ENCODE data around the gene KIAA0232. TPM values are rescaled to one million over a fixed set of nuclear protein-coding genes. Genes with fewer than 3 reads are reported as not detected.

The KIAA0232 gene
- total and polyA plus RNA-seq, 4 donors = 8.9 to 34.4 (median 18.5) TPM

DNA sequence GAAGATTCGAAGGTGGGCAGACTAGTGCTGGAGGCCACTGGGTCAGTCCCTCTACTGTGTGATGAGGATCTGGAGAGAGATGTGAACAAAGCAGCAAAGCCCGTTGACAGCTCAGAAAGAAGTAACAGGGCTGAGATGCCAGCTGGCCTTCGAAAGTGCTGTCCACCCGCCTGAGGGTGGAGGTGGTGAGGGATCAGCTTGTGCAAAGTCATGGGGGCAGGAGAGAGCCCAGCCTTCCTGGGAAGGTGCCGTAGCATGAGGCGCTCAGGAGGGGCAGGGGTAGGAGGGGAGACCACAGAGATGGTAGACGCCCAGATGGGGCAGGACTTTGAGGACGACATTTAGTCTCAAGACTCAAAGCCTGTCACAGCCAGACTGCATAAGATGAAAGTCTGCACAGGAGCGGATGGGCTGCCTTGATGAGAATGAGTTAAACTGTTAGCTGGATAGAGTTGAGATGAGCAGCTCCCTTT is 146.8 kb downstream of the KIAA0232 start:
- H3K4me3 ChIP-seq (ENCODE audit: low read depth in 1 of 3, low read length in 3 of 3) = no peak overlapping the region
- peaks cover 0 to 2% (median 0%) of the 10 kb centered on the region in 4 donors for H3K36me3 ChIP-seq (ENCODE audit: control insufficient read depth in 4 of 4, insufficient read depth in 3 of 4, low read depth in 1 of 4, low read length in 3 of 4)
- H3K4me1 ChIP-seq (ENCODE audit: control insufficient read depth in 4 of 4, insufficient read depth in 4 of 4, low read length in 3 of 4) = peaks cover 24 to 74% (median 60%) of the 10 kb centered on the region in 4 donors
- TF ChIP-seq FOXA2 (IDR thresholded peaks at IDR 0.05) = no peak
- no peak for TF ChIP-seq EGR1 (IDR thresholded peaks at IDR 0.05; ENCODE audit: low read depth in 2 of 2)
- TF ChIP-seq, protein P1, sequence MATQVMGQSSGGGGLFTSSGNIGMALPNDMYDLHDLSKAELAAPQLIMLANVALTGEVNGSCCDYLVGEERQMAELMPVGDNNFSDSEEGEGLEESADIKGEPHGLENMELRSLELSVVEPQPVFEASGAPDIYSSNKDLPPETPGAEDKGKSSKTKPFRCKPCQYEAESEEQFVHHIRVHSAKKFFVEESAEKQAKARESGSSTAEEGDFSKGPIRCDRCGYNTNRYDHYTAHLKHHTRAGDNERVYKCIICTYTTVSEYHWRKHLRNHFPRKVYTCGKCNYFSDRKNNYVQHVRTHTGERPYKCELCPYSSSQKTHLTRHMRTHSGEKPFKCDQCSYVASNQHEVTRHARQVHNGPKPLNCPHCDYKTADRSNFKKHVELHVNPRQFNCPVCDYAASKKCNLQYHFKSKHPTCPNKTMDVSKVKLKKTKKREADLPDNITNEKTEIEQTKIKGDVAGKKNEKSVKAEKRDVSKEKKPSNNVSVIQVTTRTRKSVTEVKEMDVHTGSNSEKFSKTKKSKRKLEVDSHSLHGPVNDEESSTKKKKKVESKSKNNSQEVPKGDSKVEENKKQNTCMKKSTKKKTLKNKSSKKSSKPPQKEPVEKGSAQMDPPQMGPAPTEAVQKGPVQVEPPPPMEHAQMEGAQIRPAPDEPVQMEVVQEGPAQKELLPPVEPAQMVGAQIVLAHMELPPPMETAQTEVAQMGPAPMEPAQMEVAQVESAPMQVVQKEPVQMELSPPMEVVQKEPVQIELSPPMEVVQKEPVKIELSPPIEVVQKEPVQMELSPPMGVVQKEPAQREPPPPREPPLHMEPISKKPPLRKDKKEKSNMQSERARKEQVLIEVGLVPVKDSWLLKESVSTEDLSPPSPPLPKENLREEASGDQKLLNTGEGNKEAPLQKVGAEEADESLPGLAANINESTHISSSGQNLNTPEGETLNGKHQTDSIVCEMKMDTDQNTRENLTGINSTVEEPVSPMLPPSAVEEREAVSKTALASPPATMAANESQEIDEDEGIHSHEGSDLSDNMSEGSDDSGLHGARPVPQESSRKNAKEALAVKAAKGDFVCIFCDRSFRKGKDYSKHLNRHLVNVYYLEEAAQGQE (IDR thresholded peaks at IDR 0.05) = no peak
- no peaks in the 10 kb centered on the region for H3K9me3 ChIP-seq (ENCODE audit: control insufficient read depth in 4 of 4, low read length in 3 of 4)
- no peaks in the 10 kb centered on the region for H3K27me3 ChIP-seq (ENCODE audit: control insufficient read depth in 4 of 4, insufficient read depth in 4 of 4, low read length in 3 of 4)
- peak overlapping the region; percentile 8 to 59 for H3K9ac ChIP-seq (ENCODE audit: low read depth in 1 of 2, low read length in 2 of 2)
- peak overlapping the region; percentile 53 to 69 for H3K27ac ChIP-seq (ENCODE audit: low read depth in 1 of 2, low read length in 2 of 2)
- WGBS = 40% methylated on average over 9 of the region's 9 CpGs
- no peak for DNase-seq (ENCODE audit: low spot score)

DNA sequence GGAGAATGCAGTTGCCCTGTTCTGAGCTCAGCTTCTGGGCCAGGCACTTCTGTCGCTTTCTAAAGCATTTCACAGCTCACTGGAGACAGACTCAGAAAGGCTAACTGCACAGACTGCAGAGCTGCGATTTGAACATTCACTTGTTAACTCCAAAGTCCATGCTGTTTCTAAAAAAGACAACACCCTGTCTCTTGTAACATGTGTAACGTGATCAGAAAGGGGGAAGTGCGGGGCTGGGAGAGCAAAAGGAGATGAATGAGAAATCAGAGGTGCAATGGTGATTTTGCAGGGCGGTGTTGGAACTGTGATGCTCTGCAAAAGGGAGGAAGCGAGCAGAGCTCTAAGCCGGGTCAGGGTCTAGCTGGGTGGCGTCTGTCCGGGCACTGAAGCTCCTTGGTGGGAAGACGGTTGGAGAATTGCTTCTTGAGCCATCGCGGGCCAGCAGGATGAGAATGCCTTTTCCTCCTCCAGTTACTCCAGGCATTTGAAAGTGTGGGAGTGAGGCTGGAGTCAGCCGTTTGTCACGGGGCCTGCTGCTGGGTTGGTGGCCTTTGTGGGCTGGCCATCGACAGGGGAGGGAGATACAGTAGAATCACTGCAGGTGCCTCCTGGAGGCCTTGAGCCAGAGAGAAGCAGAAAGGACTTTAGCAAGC is 147.4 kb downstream of the KIAA0232 start:
- Histone ChIP-seq H3K9me3 (ENCODE audit: control insufficient read depth in 4 of 4, low read length in 3 of 4) (no peaks in the 10 kb centered on the region), H3K4me3 (ENCODE audit: low read depth in 1 of 3, low read length in 3 of 3) (no peak overlapping the region), H3K9ac (ENCODE audit: low read depth in 1 of 2, low read length in 2 of 2) (peak overlapping the region; percentile 8 to 59), H3K27ac (ENCODE audit: low read depth in 1 of 2, low read length in 2 of 2) (peak overlapping the region; percentile 53 to 69), H3K27me3 (ENCODE audit: control insufficient read depth in 4 of 4, insufficient read depth in 4 of 4, low read length in 3 of 4) (no peaks in the 10 kb centered on the region), H3K36me3 (ENCODE audit: control insufficient read depth in 4 of 4, insufficient read depth in 3 of 4, low read depth in 1 of 4, low read length in 3 of 4) (no peaks in the 10 kb centered on the region), H3K4me1 (ENCODE audit: control insufficient read depth in 4 of 4, insufficient read depth in 4 of 4, low read length in 3 of 4) (peaks cover 23 to 74% (median 57%) of the 10 kb centered on the region in 4 donors)
- no peak for DNase-seq (ENCODE audit: low spot score)
- TF ChIP-seq JUND (IDR thresholded peaks at IDR 0.05) (peak in 1 of 2 donors; percentile 46), RXRA (IDR thresholded peaks at IDR 0.05) (peak; percentile 33 to 78), EGR1 (IDR thresholded peaks at IDR 0.05; ENCODE audit: low read depth in 2 of 2) (no peak), HNF4G (IDR thresholded peaks at IDR 0.05) (peak; percentile 86), NR2F2 (IDR thresholded peaks at IDR 0.05) (no peak), FOXA1 (IDR thresholded peaks at IDR 0.05) (peak; percentile 20), YY1 (IDR thresholded peaks at IDR 0.05) (peak; percentile 79), GABPA (IDR thresholded peaks at IDR 0.05 in 1 of 2, conservative IDR thresholded peaks at IDR 0.05 in 1 of 2) (no peak), RAD21 (IDR thresholded peaks at IDR 0.05) (peak; percentile 40 to 48), SP1 (IDR thresholded peaks at IDR 0.05) (peak; percentile 90), HNF4A (conservative IDR thresholded peaks at IDR 0.05) (peak; percentile 93), FOXA2 (IDR thresholded peaks at IDR 0.05) (peak; percentile 61), TAF1 (conservative IDR thresholded peaks at IDR 0.05) (no peak)
- TF ChIP-seq, protein P2, sequence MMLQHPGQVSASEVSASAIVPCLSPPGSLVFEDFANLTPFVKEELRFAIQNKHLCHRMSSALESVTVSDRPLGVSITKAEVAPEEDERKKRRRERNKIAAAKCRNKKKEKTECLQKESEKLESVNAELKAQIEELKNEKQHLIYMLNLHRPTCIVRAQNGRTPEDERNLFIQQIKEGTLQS (IDR thresholded peaks at IDR 0.05) = no peak
- TF ChIP-seq, protein P3, sequence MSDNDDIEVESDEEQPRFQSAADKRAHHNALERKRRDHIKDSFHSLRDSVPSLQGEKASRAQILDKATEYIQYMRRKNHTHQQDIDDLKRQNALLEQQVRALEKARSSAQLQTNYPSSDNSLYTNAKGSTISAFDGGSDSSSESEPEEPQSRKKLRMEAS (IDR thresholded peaks at IDR 0.05) = peak; percentile 69
- TF ChIP-seq, protein P4, sequence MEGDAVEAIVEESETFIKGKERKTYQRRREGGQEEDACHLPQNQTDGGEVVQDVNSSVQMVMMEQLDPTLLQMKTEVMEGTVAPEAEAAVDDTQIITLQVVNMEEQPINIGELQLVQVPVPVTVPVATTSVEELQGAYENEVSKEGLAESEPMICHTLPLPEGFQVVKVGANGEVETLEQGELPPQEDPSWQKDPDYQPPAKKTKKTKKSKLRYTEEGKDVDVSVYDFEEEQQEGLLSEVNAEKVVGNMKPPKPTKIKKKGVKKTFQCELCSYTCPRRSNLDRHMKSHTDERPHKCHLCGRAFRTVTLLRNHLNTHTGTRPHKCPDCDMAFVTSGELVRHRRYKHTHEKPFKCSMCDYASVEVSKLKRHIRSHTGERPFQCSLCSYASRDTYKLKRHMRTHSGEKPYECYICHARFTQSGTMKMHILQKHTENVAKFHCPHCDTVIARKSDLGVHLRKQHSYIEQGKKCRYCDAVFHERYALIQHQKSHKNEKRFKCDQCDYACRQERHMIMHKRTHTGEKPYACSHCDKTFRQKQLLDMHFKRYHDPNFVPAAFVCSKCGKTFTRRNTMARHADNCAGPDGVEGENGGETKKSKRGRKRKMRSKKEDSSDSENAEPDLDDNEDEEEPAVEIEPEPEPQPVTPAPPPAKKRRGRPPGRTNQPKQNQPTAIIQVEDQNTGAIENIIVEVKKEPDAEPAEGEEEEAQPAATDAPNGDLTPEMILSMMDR (IDR thresholded peaks at IDR 0.05; ENCODE audit: low read depth, low read length, missing input control) = no peak
- TF ChIP-seq, protein P1 (IDR thresholded peaks at IDR 0.05) = peak; percentile 46
- TF ChIP-seq, protein P5, sequence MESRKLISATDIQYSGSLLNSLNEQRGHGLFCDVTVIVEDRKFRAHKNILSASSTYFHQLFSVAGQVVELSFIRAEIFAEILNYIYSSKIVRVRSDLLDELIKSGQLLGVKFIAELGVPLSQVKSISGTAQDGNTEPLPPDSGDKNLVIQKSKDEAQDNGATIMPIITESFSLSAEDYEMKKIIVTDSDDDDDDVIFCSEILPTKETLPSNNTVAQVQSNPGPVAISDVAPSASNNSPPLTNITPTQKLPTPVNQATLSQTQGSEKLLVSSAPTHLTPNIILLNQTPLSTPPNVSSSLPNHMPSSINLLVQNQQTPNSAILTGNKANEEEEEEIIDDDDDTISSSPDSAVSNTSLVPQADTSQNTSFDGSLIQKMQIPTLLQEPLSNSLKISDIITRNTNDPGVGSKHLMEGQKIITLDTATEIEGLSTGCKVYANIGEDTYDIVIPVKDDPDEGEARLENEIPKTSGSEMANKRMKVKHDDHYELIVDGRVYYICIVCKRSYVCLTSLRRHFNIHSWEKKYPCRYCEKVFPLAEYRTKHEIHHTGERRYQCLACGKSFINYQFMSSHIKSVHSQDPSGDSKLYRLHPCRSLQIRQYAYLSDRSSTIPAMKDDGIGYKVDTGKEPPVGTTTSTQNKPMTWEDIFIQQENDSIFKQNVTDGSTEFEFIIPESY (IDR thresholded peaks at IDR 0.05) = no peak
- 34% methylated on average over 15 of the region's 15 CpGs for WGBS
